ENCODE data around the gene SERPINB1.

GRCh38 chr6:2845880-2846208, 4.2 kb upstream of the SERPINB1 start:
- TF ChIP-seq CTCF (IDR thresholded peaks at IDR 0.05) (no peak), CHD2 (IDR thresholded peaks at IDR 0.05; ENCODE audit: low read length, partially characterized antibody) (no peak), RAD21 (IDR thresholded peaks at IDR 0.05; ENCODE audit: low read length) (no peak), RFX5 (IDR thresholded peaks at IDR 0.05; ENCODE audit: low read length) (no peak), POLR2AphosphoS5 (IDR thresholded peaks at IDR 0.05; ENCODE audit: low read depth, low read length) (no peak), ZBTB33 (IDR thresholded peaks at IDR 0.05; ENCODE audit: borderline replicate concordance, low read depth) (no peak), IRF3 (IDR thresholded peaks at IDR 0.05; ENCODE audit: low read depth, low read length) (no peak), EZH2phosphoT487 (IDR thresholded peaks at IDR 0.05; ENCODE audit: borderline replicate concordance, low read depth) (no peak), MEF2A (IDR thresholded peaks at IDR 0.05; ENCODE audit: borderline replicate concordance, low read depth) (no peak), EP300 (IDR thresholded peaks at IDR 0.05; ENCODE audit: borderline replicate concordance in 1 of 2, low read depth in 1 of 2, low read length in 1 of 2) (no peak), SMC3 (IDR thresholded peaks at IDR 0.05; ENCODE audit: low read depth, low read length) (no peak), USF2 (IDR thresholded peaks at IDR 0.05; ENCODE audit: borderline replicate concordance, low read depth, low read length) (no peak), FOXM1 (IDR thresholded peaks at IDR 0.05; ENCODE audit: low read depth) (no peak)
